ENCODE data around the gene SORCS1. TPM values are rescaled to one million over a fixed set of nuclear protein-coding genes. Genes with fewer than 3 reads are reported as not detected.

SORCS1 gene
- total and polyA plus RNA-seq, 8 donors: 0.46 to 2.6 (median 1.6) TPM

DNA sequence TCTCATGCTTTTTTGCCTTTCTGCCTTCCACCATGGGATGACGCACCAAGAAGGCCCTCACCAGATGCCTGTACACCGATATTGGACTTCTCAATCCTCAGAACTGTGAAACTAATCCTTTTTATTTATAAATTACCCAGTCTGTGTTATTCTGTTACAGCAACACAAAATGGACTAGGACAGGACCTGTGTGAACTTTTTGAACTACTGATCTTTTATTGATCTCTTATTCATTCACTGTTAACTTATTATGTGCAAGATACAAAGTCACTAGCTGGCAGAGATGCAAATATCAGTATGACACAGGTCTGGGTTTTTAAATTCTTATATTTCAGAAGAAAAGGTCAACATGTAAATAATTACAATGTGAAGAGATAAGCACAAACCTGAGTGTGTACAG lies 635.8 kb downstream of the SORCS1 start:
- Histone ChIP-seq H3K36me3 (no peaks in the 10 kb centered on the region), H3K4me1 (no peaks in the 10 kb centered on the region), H3K9me3 (no peaks in the 10 kb centered on the region), H3K4me3 (no peak overlapping the region), H3K27ac (no peak overlapping the region), H3K27me3 (no peaks in the 10 kb centered on the region)
- FAIRE-seq (no peak), DNase-seq (no peak), ATAC-seq (no peak)
- intact Hi-C loops (cut with DNase I): no loop called here
- TF ChIP-seq, protein P1, sequence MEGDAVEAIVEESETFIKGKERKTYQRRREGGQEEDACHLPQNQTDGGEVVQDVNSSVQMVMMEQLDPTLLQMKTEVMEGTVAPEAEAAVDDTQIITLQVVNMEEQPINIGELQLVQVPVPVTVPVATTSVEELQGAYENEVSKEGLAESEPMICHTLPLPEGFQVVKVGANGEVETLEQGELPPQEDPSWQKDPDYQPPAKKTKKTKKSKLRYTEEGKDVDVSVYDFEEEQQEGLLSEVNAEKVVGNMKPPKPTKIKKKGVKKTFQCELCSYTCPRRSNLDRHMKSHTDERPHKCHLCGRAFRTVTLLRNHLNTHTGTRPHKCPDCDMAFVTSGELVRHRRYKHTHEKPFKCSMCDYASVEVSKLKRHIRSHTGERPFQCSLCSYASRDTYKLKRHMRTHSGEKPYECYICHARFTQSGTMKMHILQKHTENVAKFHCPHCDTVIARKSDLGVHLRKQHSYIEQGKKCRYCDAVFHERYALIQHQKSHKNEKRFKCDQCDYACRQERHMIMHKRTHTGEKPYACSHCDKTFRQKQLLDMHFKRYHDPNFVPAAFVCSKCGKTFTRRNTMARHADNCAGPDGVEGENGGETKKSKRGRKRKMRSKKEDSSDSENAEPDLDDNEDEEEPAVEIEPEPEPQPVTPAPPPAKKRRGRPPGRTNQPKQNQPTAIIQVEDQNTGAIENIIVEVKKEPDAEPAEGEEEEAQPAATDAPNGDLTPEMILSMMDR (IDR thresholded peaks at IDR 0.05): no peak
- WGBS, 2 donors: 83 to 91% methylated on average over 2 of the region's 2 CpGs

DNA sequence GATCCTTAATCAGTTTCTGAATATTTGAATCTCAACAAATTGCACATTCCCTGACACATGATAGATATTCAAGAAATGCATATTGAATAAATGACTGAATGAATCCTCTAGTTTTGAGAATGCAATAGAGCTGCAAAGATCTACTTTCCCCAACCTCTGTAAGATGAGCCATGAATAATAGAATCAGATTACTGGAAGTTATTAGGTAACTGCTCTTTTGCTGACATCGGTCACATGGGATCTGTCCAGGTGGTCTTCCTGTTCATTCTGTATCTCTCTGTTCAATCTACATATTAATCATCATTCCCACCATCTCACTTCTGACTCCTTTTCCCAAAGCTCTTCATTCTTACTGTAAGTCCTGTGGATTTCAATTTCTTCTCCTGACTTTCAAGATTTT lies 638.7 kb downstream of the SORCS1 start:
- H3K27me3 ChIP-seq: no peaks in the 10 kb centered on the region
- ATAC-seq: no peak
- no peaks in the 10 kb centered on the region for H3K9me3 ChIP-seq
- no peak for FAIRE-seq
- H3K4me1 ChIP-seq: no peaks in the 10 kb centered on the region
- DNase-seq: no peak
- no peak overlapping the region for H3K4me3 ChIP-seq
- TF ChIP-seq, protein P1 (IDR thresholded peaks at IDR 0.05): no peak
- H3K36me3 ChIP-seq: no peaks in the 10 kb centered on the region
- H3K27ac ChIP-seq: no peak overlapping the region
- intact Hi-C loops (cut with DNase I): no loop called here
- WGBS, 2 donors: 57 to 71% methylated on average over 1 of the region's 1 CpG

All from pancreas (tissue), 10 donors.